ENCODE results near the gene PIGBOS1.
"Not testable (repeated sequence)": the region's sequence is repeated elsewhere in the genome, so short reads cannot be mapped to it uniquely, and the experiment has no call there.

PIGBOS1 gene

DNA sequence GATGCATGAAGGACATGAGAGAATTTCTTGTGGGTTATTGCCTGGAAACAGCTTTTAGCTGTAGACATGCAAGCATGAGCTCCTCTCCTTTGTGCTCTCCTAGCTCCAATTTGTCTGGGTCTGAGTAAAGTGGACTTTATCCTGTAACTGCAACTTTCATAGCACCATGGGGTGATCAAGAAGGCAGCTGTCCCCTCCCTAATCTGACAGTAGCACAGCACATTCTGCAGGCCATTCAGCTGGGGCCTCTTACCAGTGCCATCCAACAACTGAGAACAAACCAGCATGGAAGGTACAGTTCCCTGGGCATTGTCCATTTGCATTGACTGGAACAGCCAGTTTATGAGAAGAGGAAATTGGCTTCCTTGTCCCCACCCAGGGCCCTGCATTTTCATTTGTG is 21.6 kb downstream of the PIGBOS1 start:
- no peak for DNase-seq (ENCODE audit: low read depth in 2 of 3, low spot score in 1 of 3)

DNA sequence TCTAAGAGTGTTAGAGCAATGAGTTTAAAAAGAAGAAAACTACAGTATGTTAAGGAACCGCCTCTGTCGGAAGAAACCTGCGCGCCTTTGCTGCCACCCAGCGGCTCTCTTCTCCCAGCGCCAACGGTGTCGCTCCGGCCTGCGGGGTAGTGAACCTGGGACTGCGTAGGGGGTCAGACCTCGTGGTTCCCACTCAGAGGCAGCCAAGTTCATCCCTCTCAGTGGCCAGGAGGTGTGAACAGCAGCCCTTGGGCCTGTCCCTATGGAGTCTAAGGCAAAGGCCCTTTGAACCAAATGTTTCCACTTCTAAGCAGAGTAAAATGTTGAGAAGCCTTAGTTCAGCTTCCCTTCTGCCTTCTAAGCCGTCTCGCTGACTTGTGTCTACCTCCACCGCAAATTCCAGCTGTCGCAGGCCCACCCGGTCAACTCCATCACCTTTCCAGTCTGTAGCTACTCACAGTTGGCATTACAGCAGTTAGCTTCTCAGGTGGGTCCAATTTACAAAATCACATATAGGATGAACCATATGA is 28.3 kb downstream of the PIGBOS1 start:
- peak; percentile 76 to 83 (median 80) for DNase-seq (ENCODE audit: low read depth in 2 of 3, low spot score in 1 of 3)

DNA sequence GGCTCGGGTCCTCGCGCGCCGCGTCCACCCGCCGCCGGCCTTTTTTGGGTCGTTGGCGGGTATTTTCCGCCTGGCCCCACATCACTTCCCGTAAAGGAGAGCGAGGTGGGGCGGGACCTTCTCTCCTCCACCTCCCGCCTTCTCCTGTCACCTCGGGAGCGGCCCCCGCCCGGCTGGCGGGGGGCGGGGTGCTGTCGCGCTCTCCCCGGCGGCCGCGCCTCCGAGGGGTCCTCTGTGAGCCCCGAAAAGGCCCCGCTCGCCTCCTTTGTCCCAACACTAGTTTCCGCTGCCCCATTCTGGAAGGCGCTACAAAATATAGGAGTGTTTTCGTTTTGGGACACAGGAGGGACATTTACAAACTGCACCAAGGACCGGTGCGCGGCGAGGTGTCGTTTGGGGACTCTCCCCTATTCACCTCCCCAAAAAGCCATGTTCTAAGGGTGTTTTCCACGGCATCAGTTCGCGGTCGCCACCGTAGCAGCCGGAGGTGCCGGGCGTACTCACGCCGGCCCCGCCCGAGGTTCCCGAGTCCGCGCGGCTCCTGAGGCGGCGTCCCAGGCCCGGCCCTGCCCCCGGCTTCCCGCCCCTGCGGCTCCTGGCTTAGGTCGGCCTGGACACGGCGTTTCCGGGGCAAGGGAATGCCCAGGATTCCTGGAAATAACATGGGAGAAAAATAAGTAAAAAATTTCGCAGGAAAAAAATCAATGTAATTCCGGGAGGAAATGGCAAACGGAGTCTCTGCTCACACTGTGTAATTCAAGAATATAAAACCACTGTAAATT is 29.0 kb downstream of the PIGBOS1 start, which contains the start of gene RAB27A:
Gene RAB27A (minus strand): TSS at position 68 of the 782 bp plus-strand sequence. CDS start 54,879 bp downstream, outside the sequence.
- DNase-seq (ENCODE audit: low read depth in 2 of 3, low spot score in 1 of 3), result peak; percentile 69 to 80 (median 74)

DNA sequence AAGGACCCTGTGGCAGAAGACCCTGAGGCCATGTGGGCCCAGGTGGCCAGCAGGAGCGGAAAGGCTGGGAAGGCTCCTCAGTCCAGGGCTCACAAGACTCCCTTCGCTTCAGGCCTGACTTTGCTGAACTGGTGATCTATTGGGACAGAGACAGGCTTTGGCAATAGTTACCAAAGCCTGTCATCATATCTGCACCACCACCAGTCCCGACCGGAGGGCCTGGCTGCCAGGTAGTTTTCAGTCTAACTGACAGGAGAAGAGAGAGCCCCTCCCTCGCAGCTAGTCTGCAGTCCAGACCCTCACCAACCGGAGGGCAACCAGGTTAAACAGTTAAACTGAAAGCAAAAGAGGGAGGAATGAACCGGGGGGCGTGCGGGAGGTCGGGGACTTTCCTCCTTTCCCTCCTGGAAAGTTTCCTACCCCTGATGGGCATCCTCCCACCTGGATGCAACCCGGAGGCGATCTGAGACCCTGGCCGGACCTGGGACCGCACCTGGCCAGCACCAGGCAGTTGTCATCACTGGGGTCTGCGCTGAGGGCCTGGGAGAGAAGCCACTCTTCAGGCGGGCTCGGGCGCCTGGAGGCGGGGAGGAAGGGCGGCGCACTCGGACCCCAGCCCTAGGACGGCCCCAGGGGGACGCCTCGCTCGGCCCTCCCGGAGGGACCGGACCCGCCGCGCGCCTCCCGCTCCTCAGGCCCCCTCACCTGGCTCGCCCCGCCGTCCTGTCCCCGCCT is 29.7 kb downstream of the PIGBOS1 start:
- peak in 2 of 3 donors; percentile 26 to 31 for DNase-seq (ENCODE audit: low read depth in 2 of 3, low spot score in 1 of 3)

DNA sequence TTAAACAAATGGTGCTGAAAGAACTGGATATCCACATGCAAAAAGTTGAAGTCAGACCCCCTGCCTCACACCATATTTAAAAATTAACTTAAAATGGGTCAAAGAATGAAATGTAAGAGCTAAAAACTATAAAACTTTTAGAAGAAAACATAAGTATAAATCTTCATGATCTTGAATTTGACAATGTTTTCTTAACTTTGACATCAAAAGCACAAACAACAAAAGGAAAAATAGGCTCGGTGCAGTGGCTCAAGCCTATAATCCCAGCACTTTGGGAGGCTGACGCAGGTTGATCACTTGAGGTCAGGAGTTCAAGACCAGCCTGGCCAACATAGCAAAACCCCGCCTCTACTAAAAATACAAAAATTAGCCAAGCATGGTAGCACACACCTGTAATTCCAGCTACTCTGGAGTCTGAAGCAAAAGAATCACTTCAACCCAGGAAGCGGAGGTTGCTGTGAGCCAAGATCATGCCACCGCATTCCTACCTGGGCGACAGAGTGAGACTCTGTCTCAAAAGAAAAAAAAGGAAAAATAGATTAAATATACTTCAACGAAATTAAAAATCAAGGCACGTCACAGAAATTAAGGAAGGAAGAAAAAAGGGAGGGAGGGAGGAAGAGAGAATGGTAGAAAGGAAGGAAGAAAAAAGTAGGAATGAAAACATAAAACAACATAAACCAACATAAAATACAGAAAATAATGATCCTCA is 30.8 kb downstream of the PIGBOS1 start:
- DNase-seq (ENCODE audit: low read depth in 2 of 3, low spot score in 1 of 3), result no peak

DNA sequence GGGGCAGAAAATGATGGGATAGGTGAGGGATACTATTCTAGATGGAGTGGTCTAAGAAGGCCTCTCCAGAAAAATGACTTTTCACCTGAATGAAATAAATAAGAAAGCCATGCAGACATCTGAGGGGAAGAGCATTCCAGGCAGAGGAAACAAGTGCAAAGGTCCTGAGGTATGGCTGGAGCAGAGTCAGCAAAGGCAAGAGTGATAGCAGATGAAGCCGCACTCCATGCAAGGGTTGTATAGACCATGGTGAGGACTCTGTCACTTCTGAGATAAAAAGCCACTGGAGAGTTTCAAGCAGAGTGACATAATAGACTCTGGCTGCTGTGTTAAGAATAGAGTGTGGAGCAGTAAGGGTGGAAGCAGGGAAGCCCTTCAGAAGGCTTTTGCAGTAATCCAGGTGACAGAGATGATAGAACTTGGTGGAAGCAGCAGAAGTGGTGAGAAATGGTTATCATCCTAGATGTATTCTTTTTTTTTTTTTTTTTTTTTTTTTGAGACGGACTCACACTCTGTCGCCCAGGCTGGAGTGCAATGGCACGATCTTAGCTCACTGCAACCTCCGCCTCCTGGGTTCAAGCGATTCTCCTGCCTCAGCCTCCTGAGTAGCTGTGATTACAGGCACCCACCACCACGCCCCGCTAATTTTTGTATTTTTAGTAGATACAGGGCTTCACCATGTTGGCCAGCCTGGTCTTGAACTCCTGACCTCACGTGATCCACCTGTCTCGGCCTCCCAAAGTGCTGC is 32.3 kb downstream of the PIGBOS1 start:
- DNase-seq (ENCODE audit: low read depth in 2 of 3, low spot score in 1 of 3), result not testable (repeated sequence)

DNA sequence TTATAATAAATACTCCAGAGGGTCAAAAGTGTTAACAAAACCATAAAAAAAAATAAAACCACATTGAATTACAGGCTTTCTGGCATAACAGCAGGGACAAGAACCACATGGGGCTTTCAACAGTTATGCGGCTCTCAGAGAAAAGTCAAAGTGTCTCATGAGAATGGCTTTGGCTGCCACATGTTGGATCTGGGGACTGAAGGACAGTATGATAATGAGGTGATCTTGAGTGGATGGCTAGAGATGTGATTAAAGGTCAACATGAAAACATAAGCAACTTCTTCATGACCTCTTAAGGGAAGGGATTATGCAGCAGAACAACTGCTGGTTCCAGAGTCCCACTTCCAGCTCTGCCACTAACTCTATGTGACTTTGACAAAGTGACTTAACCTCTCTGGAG is 34.5 kb downstream of the PIGBOS1 start:
- DNase-seq (ENCODE audit: low read depth in 2 of 3, low spot score in 1 of 3), result no peak

DNA sequence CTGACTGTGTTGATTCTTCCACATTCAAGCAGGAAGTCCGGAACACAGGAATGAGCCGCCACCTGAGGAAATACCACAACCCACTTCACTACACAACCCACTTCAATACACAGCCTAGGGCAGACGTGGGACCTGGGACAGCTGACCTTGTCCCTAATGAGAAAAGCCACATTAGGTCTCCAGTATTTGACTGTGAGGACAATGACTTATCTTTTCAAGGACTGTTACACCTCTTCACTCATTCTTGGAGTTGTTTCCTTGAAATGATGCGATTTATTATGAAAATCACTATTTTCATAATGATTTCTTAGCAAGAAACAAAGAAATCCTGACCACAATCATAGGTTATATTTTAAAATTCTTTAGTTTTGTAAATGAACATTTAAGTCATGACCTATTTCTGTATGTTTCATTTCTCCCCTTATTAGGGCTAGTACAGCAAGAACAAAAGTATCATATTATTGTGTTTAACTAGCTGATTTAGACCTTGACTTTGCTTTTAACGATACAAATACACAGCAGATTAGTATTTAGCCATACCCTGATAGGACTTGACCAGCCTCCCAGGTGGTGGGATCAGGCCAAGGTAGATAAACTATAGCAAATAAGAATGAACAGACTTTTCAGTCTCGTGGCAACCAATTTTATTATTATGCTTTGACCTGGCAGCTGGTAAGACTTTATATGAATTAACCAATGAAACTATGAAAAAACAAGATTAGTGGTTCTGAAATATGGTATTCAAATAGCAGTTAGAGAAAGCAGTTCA is 35.4 kb downstream of the PIGBOS1 start:
- no peak for DNase-seq (ENCODE audit: low read depth in 2 of 3, low spot score in 1 of 3)

DNA sequence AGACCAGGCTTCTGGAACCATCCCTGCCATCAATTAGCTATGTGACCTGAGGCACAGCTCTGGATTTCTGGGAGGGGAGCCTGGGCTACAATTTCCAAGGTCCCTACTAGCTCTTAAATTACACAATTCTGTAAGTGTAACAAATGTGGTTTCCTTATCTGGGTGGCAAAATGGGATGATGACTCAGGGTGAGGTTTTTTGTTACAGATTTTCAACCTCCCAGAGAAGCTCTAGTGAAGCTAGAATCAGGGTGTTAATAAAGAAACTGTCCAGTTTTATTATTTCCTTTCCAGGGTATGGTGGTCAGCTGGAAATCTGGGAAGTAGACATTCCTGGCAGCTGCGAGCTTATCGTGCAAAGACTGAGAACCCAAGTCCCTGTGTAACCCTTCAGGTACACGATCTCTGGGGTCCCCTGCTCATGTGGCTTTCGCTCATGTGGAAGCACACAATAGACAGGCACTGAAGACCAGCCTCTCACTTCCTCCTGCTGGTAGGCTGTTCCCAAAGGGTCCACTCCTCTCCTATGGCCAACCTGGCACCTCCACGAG is 36.6 kb downstream of the PIGBOS1 start:
- no peak for DNase-seq (ENCODE audit: low read depth in 2 of 3, low spot score in 1 of 3)

DNA sequence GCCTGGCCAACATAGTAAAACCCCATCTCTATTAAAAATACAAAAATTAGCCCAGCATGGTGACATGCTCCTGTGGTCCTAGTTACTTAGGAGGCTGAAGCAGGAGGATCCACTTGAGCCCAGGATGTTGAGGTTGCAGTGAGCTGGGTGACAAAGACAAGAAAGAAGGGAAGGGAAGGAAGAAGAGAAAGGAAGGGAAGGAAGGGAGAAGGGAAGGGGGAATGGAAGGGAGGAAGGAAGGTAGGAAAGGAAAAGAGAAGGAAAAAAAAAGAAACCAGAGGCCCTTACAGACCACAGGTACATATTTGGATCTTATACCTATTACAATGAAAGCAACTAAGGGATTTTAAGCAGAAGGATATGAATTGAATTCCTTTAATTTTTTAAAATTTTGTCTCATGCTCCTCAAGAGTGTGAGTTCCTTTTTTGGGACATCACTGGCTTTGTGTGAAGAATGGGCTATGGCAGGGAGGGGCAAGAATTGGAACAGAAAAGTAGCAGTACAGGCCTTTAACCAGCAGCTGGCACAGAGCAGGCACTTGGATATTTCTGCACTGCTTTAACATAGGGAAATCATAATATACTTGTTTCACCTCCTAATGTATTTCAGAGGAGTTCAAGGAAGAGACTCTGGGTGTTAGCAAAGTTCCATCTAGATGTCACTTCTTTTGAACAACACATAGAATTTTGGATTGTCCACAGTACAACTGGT is 37.2 kb downstream of the PIGBOS1 start:
- no peak for DNase-seq (ENCODE audit: low read depth in 2 of 3, low spot score in 1 of 3)

DNA sequence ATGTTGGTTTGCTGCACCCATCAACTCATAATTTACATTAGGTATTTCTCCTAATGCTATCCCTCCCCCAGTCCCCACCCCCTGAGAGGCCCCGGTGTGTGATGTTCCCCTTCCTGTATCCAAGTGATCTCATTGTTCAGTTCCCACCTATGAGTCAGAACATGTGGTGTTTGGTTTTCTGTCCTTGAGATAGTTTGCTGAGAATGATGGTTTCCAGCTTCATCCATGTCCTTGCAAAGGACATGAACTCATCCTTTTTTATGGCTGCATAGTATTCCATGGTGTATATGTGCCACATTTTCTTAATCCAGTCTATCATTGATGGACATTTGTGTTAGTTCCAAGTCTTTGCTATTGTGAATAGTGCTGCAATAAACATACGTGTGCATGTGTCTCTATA is 38.3 kb downstream of the PIGBOS1 start:
- peak in 1 of 3 donors; percentile 29 for DNase-seq (ENCODE audit: low read depth in 2 of 3, low spot score in 1 of 3)

DNA sequence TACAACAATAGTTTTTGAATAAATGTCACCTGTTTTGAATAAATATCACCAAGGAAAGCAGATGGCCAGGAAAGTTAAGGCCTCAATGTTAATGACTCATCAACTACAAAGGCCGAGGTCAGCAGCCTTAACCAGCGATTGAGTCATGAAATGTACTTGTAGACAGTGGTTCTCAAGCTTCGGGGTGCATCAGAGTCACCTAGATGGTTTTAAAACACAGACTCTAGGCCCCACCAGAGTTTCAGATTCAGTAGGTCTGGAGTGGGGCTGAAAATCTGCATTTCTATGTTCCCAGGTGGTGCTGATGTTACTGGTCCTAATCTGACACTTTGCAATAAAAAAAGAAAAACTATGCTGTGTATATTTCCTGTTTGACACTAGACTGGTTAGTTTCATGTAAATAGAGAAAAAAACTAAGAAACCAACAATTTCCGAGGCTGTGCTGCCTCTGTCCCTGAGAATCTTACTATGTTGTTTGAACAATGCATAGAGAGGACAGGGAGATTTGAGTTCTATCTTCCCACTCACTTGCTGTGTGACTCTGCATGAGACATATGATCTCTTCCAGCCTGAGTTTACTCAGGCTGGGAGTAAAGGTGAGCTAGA is 39.1 kb downstream of the PIGBOS1 start:
- DNase-seq (ENCODE audit: low read depth in 2 of 3, low spot score in 1 of 3), result peak in 2 of 3 donors; percentile 42 to 62

DNA sequence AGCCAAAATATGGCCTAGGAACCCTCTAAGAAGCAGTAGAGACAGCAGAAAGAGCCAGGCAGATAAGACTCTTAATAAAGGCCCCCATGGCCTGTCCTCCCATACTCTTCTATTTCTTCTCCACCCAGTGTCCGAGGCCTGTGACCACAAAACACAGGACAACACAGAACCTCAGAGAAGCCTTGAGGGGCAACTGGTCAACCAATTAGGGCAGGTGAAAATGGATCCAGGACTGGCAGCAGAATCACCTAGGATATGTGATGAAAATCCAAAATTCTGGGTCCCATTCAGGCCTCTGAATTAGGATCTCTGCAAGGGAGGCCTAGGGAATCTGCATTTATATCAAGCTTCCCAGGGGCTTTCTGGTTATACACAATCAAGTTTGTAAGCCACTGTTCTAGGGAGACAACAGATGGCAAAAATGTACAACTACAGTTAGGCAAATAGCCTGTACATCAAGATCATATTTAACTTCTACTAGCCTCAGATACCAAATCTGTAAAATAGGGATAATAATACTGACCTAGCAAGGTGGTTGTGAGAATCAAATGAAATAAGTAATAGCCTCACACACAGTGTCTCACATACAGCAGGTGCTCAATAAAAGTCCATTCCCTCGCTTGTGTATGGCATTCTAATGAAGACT is 39.7 kb downstream of the PIGBOS1 start:
- DNase-seq (ENCODE audit: low read depth in 2 of 3, low spot score in 1 of 3), result no peak

DNA sequence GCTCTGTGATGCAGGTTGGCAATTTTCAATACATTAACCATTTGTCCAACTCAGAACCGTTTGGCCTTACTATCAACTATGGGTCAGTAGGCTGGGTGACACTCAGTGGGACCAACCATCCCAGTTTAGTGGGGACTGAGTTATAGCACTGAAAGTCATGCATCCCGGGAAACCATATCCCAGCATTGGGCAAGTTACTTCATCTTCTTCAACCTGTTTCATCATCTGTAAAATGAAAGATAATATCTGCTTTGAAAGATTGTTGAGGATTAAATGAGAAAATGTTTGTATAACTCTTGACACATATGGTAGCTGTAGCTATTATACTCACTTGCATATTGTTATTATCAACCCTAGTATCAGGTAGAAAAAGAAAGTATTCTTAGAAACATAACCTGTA is 41.2 kb downstream of the PIGBOS1 start:
- no peak for DNase-seq (ENCODE audit: low read depth in 2 of 3, low spot score in 1 of 3)

DNA sequence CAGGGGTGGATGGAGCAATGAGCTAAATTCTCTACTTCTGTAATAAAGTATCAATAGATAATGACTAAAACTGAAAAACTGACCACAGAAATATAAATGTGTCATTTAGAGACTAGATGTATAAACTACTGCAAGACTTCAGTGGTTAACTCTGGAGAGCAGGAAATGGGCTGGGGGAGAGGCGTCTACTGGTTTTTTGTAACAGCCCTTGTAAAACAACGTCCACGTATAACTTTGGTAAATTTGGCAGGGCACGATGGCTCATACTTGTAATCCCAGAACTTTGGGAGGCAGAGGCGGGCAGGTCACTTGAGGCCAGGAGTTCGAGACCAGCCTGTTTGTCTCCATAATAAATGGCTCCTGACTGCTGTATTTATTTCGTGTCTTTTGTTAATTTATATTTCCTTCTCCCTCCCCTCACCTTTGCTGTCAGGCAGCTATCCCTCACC is 41.8 kb downstream of the PIGBOS1 start:
- peak in 2 of 3 donors; percentile 48 to 49 for DNase-seq (ENCODE audit: low read depth in 2 of 3, low spot score in 1 of 3)

DNA sequence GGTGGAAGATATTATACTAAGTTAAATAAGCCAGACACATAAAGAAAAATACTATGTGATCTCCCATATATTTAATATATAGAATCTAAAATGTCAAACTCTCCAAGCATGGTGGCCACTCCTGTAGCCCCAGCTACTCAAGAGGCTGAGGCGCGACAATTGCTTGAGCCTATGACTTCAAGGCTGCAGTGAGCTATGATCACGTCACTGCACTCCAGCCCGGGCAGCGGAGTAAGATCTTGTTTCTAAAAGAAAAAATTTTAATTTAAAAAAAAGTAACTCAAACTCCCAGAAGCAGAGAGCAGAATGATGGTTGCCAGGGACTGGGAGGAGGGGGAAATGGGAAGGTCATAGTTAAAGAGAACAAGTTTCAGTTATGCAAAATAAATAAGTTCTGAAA is 42.6 kb downstream of the PIGBOS1 start:
- no peak for DNase-seq (ENCODE audit: low read depth in 2 of 3, low spot score in 1 of 3)

DNA sequence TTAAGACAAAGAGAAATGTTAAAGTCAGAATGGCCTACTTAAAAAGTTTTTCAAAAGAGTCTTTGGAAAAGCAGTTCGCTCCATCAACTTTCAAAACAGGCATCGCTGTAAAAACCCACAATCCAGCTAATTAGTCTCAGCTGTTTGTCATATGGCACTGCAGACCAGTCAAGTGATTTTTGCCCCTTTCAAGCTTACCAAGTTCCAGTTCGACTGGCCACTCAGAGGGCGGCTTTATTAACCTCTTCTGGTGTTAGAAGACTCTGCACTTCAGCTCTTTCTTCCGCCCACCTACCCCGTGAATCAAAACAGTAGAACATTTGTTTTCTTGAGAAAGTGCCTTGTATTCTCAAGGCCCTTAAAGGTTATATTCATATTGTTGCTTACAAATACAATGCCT is 48.6 kb downstream of the PIGBOS1 start:
- DNase-seq (ENCODE audit: low read depth in 2 of 3, low spot score in 1 of 3), result no peak

DNA sequence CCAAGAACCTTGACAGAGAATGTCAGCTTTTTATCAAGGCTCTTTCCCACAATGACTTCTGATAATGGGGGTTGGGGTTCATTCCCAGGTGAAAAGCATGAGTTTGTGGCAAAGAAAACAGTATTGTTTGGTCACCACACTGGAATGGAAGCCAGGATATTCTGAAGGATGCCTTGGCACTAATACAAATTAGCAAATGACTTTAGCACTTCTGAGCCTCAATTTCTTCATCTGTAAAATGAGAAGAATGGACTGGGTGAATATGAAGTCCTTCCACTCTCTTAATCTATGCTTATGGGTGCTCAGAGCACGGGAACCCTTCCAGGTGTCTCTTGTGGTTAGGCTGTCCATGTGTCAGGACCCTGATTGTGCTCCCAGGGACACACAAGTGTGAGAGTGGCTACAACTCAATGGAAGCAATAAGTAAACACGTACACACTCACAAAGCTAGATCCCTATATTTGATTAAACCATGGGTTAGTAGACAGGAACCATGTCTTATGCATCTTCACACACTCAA is 50.7 kb downstream of the PIGBOS1 start:
- DNase-seq (ENCODE audit: low read depth in 2 of 3, low spot score in 1 of 3), result no peak
